ENCODE data around the gene ID3.
A peak's percentile ranks its signal among the peaks of the same experiment; 100 is the strongest.

ID3 gene

DNA sequence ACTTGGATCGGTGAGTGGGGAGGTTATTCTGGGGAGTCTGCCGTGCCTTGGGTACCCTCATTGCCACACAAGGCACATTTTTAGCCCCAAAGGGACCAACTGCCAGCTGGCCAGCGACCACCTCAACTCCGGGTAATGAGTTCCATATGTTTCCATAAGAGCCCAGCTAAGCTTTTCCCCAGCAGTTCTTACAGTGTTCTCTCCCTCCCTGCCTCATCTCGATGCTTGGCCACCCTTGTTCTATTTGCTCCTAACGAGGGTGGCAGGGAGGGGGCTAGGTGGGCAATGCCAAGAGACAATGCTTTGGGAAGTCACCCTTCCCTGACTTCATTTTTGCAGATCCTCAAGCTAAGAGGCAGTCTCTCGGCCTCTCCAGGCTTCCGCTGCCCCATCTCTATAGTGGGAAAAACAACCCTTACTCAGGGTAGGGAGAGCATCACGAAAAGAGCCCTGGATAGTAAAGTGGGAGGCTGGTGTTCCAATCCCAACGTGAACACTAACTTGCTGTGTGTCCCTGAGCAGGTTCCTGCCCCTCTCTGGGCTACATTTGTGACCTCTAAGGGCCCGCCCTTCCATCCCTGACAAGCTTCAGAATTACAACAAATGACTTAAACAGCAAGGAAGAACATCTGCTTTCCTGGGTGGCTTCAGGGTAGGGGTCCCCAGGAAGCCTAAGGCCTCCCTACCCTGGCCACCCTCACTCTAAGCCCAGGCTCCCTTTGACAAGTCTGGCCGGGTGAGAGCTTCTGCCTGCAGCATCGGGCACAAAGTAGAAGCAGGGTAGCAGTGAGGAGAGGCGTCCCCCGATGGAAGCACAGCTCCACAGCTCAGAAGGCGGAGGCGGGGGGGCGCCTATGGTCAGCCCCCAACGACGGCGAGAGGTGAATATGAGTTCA lies 5.8 kb downstream of the ID3 start:
- H3K27ac ChIP-seq: peak overlapping the region; percentile 95
- no peak for TF ChIP-seq CTCF (conservative IDR thresholded peaks at IDR 0.05)

DNA sequence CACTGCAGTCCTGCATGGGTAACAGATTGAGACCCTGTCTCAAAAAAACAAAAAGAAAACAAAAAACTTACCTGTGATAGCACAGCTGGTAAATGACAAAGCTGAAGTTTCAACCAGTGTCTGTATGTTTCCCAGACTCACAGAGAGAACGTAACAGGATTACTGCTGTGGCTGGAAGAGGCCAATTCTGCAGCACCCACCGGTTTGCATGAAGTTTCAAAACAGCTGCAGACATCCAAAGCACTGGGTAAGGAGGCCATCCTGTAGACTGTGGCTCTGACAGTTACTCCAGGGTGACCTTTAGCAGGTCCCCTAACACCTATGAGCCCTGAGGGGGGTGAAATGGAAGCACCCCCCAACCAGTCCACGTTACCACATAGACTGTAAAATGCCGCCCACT lies 7.5 kb downstream of the ID3 start:
- peak overlapping the region; percentile 13; the same call in 1 of the 2 replicates for H3K27ac ChIP-seq
- no peak for TF ChIP-seq CTCF (conservative IDR thresholded peaks at IDR 0.05)

GRCh38 chr1:23548704-23549143 lies 10.6 kb downstream of the ID3 start:
- H3K27ac ChIP-seq: peak overlapping the region; percentile 86
- no peak for TF ChIP-seq CTCF (conservative IDR thresholded peaks at IDR 0.05)

DNA sequence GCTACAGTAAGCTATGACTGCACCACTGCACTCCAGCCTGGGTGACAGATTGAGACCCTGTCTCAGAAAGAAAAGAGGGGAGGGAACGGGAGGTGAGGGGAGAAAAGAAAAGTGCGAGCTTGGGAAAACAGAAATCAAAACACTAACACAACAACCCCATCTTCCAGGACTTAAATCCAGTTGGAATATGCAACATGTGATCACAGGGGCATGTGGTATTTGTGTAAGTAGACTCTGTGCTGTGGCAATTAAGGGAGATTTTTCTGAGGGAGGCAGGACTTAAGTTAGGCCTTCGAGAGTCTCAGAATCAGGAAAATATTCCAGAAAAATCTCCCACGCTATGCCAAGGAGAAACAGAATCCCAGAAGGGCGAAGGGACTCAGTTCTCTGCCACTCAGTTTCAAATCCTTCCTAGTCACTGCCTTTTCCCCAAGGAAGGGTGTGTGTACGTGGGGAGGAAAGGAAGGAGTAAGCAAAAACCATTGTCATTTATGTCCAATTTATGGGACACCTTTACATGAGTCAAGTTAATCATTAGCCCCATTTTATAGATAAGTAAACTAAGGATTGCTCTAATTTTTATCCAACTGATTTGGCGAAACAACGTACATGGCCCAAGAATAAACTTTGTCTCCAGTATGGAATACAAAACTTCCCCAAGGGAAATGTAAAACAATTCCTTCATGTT lies 12.3 kb downstream of the ID3 start:
- H3K27ac ChIP-seq: peak overlapping the region; percentile 86
- no peak for TF ChIP-seq CTCF (conservative IDR thresholded peaks at IDR 0.05)

DNA sequence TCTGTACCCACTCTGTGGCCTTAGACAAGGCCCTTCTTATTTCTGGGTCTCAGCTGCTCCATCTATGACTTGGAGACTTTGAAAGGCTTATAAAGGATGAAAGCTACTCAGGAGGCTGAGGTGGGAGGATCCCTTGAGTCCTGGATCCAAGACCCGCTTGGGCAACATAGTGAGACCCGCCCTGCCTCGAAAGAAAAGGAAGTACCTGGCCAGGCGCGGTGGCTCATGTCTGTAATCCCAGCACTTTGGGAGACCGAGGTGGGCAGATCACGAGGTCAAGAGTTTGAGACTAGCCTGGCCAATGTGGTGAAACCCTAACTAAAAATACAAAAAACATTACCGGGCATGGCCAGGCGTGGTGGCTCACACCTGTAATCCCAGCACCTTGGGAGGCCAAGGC lies 13.4 kb downstream of the ID3 start:
- H3K27ac ChIP-seq: peak overlapping the region; percentile 86

GRCh38 chr1:23544444-23545389 lies 14.6 kb downstream of the ID3 start:
- peak; percentile 91 for TF ChIP-seq CTCF (conservative IDR thresholded peaks at IDR 0.05)
- H3K27ac ChIP-seq: peak overlapping the region; percentile 86

More for the DNA sequence above, 13.4 kb downstream of the ID3 start:
- no peak for TF ChIP-seq CTCF (conservative IDR thresholded peaks at IDR 0.05)

Measured in VCaP (cell line).